GM18519 (cell line): Measurements from ENCODE around the gene GSTT2B.
"Not testable (repeated sequence)": the region's sequence is repeated elsewhere in the genome, so short reads cannot be mapped to it uniquely, and the experiment has no call there.

Source experiments
- ATAC-seq: cut with Tn5 transposase; IDR thresholded peaks from one replicate; pipeline ENCODE4 v1.9.1; 2021; ENCODE audit warnings: mild to moderate bottlenecking, moderate library complexity; ENCODE audit not compliant: unreplicated experiment, low FRiP score

Gene GSTT2B

GRCh38 chr22:23961084-23961771 is at the start of gene GSTT2B:
TSS of gene GSTT2B (minus strand) at chr22:23961195. CDS start at chr22:23961131, 64 bp downstream.
- ATAC-seq: not testable (repeated sequence)

- no peak for ATAC-seq
Observed at GRCh38 chr22:24010018-24010391, 49.0 kb upstream of the GSTT2B start.

- no peak for ATAC-seq
Observed at GRCh38 chr22:24009227-24010017, 48.4 kb upstream of the GSTT2B start.

- no peak for ATAC-seq
Observed at GRCh38 chr22:24008381-24009226, 47.6 kb upstream of the GSTT2B start.

GRCh38 chr22:24008022-24008283 is 47.0 kb upstream of the GSTT2B start:
- no peak for ATAC-seq

GRCh38 chr22:24007253-24008021 is 46.4 kb upstream of the GSTT2B start:
- no peak for ATAC-seq

GRCh38 chr22:24006914-24007214 is 45.9 kb upstream of the GSTT2B start:
- ATAC-seq: no peak

- ATAC-seq: no peak
Observed at GRCh38 chr22:24006207-24006913, 45.4 kb upstream of the GSTT2B start.

- no peak for ATAC-seq
Observed at GRCh38 chr22:24005201-24005600, 44.2 kb upstream of the GSTT2B start, which contains the start of gene GSTT4. TSS of gene GSTT4 (minus strand) at chr22:24005453. CDS start at chr22:24005356, 97 bp downstream.

- no peak for ATAC-seq
Observed at GRCh38 chr22:24003887-24004286, 42.9 kb upstream of the GSTT2B start.

GRCh38 chr22:24002851-24003250 is 41.9 kb upstream of the GSTT2B start:
- ATAC-seq: no peak

GRCh38 chr22:24002272-24002671 is 41.3 kb upstream of the GSTT2B start:
- ATAC-seq: no peak

- no peak for ATAC-seq
Observed at GRCh38 chr22:24001314-24001713, 40.3 kb upstream of the GSTT2B start.

GRCh38 chr22:23999779-24000178 is 38.8 kb upstream of the GSTT2B start:
- ATAC-seq: not testable (repeated sequence)

GRCh38 chr22:23997092-23997491 is 36.1 kb upstream of the GSTT2B start:
- ATAC-seq: no peak

- ATAC-seq: not testable (repeated sequence)
Observed at GRCh38 chr22:23993581-23994177, 32.7 kb upstream of the GSTT2B start.

- ATAC-seq: not testable (repeated sequence)
Observed at GRCh38 chr22:23993080-23993479, 32.1 kb upstream of the GSTT2B start.

- ATAC-seq: not testable (repeated sequence)
Observed at GRCh38 chr22:23989583-23990244, 28.7 kb upstream of the GSTT2B start.
